GM23338 (cell line): ENCODE data around the gene EXOC2. TPM values are rescaled to one million over a fixed set of nuclear protein-coding genes. Genes with fewer than 3 reads are reported as not detected.

Source experiments
- ATAC-seq: fragments of 200-7000 bp; cut with Tn5 transposase; 3 replicates; pipeline ENCODE4 v1.9.1; 2020
- DNase-seq: peaks from one replicate; pipeline ENCODE4 v3.0.0-alpha.2; 2015; ENCODE audit warnings: low spot score
- H2AFZ ChIP-seq: fragments of 200-600 bp; sonication (generic); 2 replicates; pipeline ENCODE4 v1.8.0; 2016; ENCODE audit warnings: antibody characterized with exemption, mild to moderate bottlenecking, moderate library complexity
- H3F3A ChIP-seq: fragments of 200-600 bp; sonication (generic); replicated peaks from 2 replicates; pipeline ENCODE4 v1.8.0; 2017; ENCODE audit warnings: antibody characterized with exemption, mixed run types, low read depth
- H3K27ac ChIP-seq: fragments of 200-600 bp; sonication (generic); 2 replicates; pipeline ENCODE4 v1.6.1; 2016; ENCODE audit warnings: low read depth
- H3K27me3 ChIP-seq: fragments of 200-600 bp; sonication (generic); 2 replicates; pipeline ENCODE4 v1.8.0; 2016; ENCODE audit warnings: mild to moderate bottlenecking, mixed run types, moderate library complexity; ENCODE audit not compliant: insufficient read depth
- H3K36me3 ChIP-seq: fragments of 200-600 bp; sonication (generic); 2 replicates; pipeline ENCODE4 v1.8.0; 2016; ENCODE audit warnings: mild to moderate bottlenecking; ENCODE audit not compliant: insufficient read depth
- H3K4me1 ChIP-seq: fragments of 200-600 bp; sonication (generic); 2 replicates; pipeline ENCODE4 v1.8.0; 2016; ENCODE audit warnings: mild to moderate bottlenecking, moderate library complexity; ENCODE audit not compliant: insufficient read depth
- H3K4me2 ChIP-seq: fragments of 200-600 bp; sonication (generic); 2 replicates; pipeline ENCODE4 v1.7.1; 2017; ENCODE audit warnings: mixed run types
- H3K4me3 ChIP-seq: fragments of 200-600 bp; sonication (generic); 2 replicates; pipeline ENCODE4 v1.6.1; 2016; ENCODE audit warnings: mixed run types
- H3K79me2 ChIP-seq: fragments of 200-600 bp; sonication (generic); replicated peaks from 2 replicates; pipeline ENCODE4 v1.8.0; 2017; ENCODE audit warnings: mild to moderate bottlenecking; ENCODE audit not compliant: insufficient read depth
- H3K9me2 ChIP-seq: fragments of 200-600 bp; sonication (generic); 2 replicates; pipeline ENCODE4 v1.8.0; 2017; ENCODE audit not compliant: insufficient read depth
- H4K20me1 ChIP-seq: fragments of 200-600 bp; sonication (generic); replicated peaks from 2 replicates; pipeline ENCODE4 v1.8.0; 2017; ENCODE audit warnings: mild to moderate bottlenecking; ENCODE audit not compliant: insufficient read depth
- H3K27ac Mint-ChIP-seq: 2 replicates; pipeline ENCODE4 v1.8.0; 2020; ENCODE audit warnings: inconsistent platforms, mild to moderate bottlenecking, moderate library complexity, mixed read lengths
- H3K27me3 Mint-ChIP-seq: 3 replicates; pipeline ENCODE4 v1.8.0; 2022; ENCODE audit warnings: low read depth, mild to moderate bottlenecking, moderate library complexity, mixed read lengths, inconsistent platforms; ENCODE audit not compliant: insufficient read depth, poor library complexity
- H3K36me3 Mint-ChIP-seq: 3 replicates; pipeline ENCODE4 v1.8.0; 2021; ENCODE audit warnings: low read depth, mild to moderate bottlenecking, inconsistent platforms, moderate library complexity, mixed read lengths
- H3K4me1 Mint-ChIP-seq: 3 replicates; pipeline ENCODE4 v1.8.0; 2020; ENCODE audit warnings: mild to moderate bottlenecking, inconsistent platforms, mixed read lengths
- H3K4me3 Mint-ChIP-seq: 3 replicates; pipeline ENCODE4 v1.8.0; 2021; ENCODE audit warnings: moderate library complexity, mild to moderate bottlenecking, inconsistent platforms, mixed read lengths
- H3K9me3 Mint-ChIP-seq: 3 replicates; pipeline ENCODE4 v1.8.0; 2020; ENCODE audit warnings: moderate library complexity, mild to moderate bottlenecking, inconsistent platforms, mixed read lengths
- EZH2phosphoT487 ChIP-seq: fragments of 200-600 bp; sonication (generic); IDR thresholded peaks from one replicate; pipeline ENCODE4 v1.8.1; 2018; ENCODE audit warnings: antibody characterized with exemption; ENCODE audit not compliant: unreplicated experiment
- POLR2AphosphoS5 ChIP-seq: IDR thresholded peaks from 2 replicates; pipeline ENCODE4 v1.6.1; 2016; ENCODE audit warnings: antibody characterized with exemption, low read depth
- STAT1 ChIP-seq: IDR thresholded peaks from one replicate; pipeline ENCODE4 v1.6.1; 2016; ENCODE audit warnings: antibody characterized with exemption; ENCODE audit not compliant: unreplicated experiment
- ZNF114 ChIP-seq: fragments of 250-450 bp; sonication (Bioruptor Pico); IDR thresholded peaks from 2 replicates; pipeline ENCODE4 v1.5.0; 2020; ENCODE audit warnings: mild to moderate bottlenecking, moderate library complexity
- ZNF331 ChIP-seq: fragments of 250-450 bp; sonication (Bioruptor Pico); IDR thresholded peaks from 2 replicates; pipeline ENCODE4 v1.5.0; 2020; ENCODE audit warnings: low read depth, mild to moderate bottlenecking, moderate library complexity
- polyA plus RNA-seq: library from polyadenylated mRNA; unstranded; fragments of >200 nt; fragmentation: Nextera tagmentation; extraction: Ambion mirVana; gene quantifications from 2 replicates; pipeline ENCODE4 v1.2.1, GENCODE V29; 2016
- total RNA-seq: library from RNA; depleted of rRNA; stranded (reverse); fragments of >200 nt; shearing (Covaris generic); gene quantifications from 2 replicates; pipeline ENCODE4 v1.2.3, GENCODE V29; 2014
- TF ChIP-seq, protein P1 (sequence below): fragments of 250-450 bp; sonication (Bioruptor Pico); IDR thresholded peaks from 2 replicates; pipeline ENCODE4 v1.5.0; 2020; ENCODE audit warnings: mild to moderate bottlenecking, moderate library complexity
- TF ChIP-seq, protein P2 (sequence below): IDR thresholded peaks from one replicate; pipeline ENCODE4 v1.6.1; 2018; ENCODE audit warnings: antibody characterized with exemption; ENCODE audit not compliant: unreplicated experiment

The EXOC2 gene
- total and polyA plus RNA-seq, 2 experiments from 2014 or later: 28.7 to 93.6 TPM

DNA sequence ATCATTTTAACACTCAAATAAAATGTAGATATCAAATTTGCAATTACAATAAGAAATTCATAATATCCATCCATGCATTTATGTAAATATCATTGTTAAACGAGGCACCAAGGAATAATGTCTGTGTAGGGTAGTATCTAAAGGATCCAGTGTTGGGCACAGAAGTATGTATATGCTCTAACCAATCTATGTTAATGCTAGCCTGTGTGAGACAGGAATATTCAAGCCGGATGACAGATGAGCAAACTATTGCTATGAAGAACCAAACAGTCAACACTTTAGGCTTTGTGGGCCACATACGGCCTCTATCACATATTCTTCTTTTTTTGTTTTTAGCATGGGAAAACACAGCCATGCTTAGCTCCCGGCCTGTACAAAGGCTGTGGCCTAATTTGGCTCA is 81.0 kb downstream of the EXOC2 start (continued):
- TF ChIP-seq, protein P1, sequence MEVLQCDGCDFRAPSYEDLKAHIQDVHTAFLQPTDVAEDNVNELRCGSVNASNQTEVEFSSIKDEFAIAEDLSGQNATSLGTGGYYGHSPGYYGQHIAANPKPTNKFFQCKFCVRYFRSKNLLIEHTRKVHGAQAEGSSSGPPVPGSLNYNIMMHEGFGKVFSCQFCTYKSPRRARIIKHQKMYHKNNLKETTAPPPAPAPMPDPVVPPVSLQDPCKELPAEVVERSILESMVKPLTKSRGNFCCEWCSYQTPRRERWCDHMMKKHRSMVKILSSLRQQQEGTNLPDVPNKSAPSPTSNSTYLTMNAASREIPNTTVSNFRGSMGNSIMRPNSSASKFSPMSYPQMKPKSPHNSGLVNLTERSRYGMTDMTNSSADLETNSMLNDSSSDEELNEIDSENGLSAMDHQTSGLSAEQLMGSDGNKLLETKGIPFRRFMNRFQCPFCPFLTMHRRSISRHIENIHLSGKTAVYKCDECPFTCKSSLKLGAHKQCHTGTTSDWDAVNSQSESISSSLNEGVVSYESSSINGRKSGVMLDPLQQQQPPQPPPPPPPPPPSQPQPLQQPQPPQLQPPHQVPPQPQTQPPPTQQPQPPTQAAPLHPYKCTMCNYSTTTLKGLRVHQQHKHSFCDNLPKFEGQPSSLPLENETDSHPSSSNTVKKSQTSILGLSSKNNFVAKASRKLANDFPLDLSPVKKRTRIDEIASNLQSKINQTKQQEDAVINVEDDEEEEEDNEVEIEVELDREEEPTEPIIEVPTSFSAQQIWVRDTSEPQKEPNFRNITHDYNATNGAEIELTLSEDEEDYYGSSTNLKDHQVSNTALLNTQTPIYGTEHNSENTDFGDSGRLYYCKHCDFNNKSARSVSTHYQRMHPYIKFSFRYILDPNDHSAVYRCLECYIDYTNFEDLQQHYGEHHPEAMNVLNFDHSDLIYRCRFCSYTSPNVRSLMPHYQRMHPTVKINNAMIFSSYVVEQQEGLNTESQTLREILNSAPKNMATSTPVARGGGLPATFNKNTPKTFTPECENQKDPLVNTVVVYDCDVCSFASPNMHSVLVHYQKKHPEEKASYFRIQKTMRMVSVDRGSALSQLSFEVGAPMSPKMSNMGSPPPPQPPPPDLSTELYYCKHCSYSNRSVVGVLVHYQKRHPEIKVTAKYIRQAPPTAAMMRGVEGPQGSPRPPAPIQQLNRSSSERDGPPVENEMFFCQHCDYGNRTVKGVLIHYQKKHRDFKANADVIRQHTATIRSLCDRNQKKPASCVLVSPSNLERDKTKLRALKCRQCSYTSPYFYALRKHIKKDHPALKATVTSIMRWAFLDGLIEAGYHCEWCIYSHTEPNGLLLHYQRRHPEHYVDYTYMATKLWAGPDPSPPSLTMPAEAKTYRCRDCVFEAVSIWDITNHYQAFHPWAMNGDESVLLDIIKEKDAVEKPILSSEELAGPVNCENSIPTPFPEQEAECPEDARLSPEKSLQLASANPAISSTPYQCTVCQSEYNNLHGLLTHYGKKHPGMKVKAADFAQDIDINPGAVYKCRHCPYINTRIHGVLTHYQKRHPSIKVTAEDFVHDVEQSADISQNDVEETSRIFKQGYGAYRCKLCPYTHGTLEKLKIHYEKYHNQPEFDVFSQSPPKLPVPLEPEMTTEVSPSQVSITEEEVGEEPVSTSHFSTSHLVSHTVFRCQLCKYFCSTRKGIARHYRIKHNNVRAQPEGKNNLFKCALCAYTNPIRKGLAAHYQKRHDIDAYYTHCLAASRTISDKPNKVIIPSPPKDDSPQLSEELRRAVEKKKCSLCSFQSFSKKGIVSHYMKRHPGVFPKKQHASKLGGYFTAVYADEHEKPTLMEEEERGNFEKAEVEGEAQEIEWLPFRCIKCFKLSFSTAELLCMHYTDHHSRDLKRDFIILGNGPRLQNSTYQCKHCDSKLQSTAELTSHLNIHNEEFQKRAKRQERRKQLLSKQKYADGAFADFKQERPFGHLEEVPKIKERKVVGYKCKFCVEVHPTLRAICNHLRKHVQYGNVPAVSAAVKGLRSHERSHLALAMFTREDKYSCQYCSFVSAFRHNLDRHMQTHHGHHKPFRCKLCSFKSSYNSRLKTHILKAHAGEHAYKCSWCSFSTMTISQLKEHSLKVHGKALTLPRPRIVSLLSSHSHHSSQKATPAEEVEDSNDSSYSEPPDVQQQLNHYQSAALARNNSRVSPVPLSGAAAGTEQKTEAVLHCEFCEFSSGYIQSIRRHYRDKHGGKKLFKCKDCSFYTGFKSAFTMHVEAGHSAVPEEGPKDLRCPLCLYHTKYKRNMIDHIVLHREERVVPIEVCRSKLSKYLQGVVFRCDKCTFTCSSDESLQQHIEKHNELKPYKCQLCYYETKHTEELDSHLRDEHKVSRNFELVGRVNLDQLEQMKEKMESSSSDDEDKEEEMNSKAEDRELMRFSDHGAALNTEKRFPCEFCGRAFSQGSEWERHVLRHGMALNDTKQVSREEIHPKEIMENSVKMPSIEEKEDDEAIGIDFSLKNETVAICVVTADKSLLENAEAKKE (CRISPR knock-in tag): no peak

DNA sequence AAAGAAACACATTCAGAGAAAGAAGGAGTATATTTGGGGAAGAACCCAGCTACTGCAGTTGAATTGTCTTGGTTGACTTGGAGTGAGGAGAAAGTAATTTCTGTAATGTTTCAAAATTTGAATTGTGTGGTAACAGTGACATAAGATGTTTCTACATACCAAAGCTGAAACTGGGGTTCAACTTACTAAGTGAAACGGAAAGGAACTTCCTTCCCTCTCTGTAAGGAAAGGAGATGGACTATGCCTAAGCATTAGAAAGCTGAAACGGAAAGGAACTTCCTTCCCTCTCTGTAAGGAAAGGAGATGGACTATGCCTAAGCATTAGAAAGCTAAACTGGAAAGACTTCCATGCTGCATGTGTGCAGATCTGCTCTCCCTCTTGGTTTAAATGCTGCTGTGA is 82.1 kb downstream of the EXOC2 start:
- no peaks in the 10 kb centered on the region for H3F3A ChIP-seq
- TF ChIP-seq, protein P2, sequence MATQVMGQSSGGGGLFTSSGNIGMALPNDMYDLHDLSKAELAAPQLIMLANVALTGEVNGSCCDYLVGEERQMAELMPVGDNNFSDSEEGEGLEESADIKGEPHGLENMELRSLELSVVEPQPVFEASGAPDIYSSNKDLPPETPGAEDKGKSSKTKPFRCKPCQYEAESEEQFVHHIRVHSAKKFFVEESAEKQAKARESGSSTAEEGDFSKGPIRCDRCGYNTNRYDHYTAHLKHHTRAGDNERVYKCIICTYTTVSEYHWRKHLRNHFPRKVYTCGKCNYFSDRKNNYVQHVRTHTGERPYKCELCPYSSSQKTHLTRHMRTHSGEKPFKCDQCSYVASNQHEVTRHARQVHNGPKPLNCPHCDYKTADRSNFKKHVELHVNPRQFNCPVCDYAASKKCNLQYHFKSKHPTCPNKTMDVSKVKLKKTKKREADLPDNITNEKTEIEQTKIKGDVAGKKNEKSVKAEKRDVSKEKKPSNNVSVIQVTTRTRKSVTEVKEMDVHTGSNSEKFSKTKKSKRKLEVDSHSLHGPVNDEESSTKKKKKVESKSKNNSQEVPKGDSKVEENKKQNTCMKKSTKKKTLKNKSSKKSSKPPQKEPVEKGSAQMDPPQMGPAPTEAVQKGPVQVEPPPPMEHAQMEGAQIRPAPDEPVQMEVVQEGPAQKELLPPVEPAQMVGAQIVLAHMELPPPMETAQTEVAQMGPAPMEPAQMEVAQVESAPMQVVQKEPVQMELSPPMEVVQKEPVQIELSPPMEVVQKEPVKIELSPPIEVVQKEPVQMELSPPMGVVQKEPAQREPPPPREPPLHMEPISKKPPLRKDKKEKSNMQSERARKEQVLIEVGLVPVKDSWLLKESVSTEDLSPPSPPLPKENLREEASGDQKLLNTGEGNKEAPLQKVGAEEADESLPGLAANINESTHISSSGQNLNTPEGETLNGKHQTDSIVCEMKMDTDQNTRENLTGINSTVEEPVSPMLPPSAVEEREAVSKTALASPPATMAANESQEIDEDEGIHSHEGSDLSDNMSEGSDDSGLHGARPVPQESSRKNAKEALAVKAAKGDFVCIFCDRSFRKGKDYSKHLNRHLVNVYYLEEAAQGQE: no peak
- TF ChIP-seq EZH2phosphoT487 (no peak), ZNF331 (no peak), STAT1 (no peak), ZNF114 (CRISPR knock-in tag) (no peak), POLR2AphosphoS5 (no peak)

More for the DNA sequence above, 82.1 kb downstream of the EXOC2 start:
- ATAC-seq (no peak), DNase-seq (no peak)
- Histone ChIP-seq H3K36me3 (peaks cover 18% of the 10 kb centered on the region; the same call in 1 of the 2 replicates), H3K9me2 (no peaks in the 10 kb centered on the region), H3K27ac (no peak overlapping the region), H3K27me3 (no peaks in the 10 kb centered on the region), H3K4me2 (no peak overlapping the region), H2AFZ (no peak overlapping the region), H3K4me3 (no peak overlapping the region), H3K79me2 (0 out of 2 replicates have a peak, but pooled peaks cover under 1% of the 10 kb centered on the region), H4K20me1 (no peaks in the 10 kb centered on the region), H3K4me1 (no peaks in the 10 kb centered on the region)
- H3K4me1 Mint-ChIP-seq: no peaks in the 10 kb centered on the region; the same call in 2 of the 3 replicates
- H3K4me3 Mint-ChIP-seq: no peak overlapping the region
- no peak overlapping the region for H3K27ac Mint-ChIP-seq
- H3K9me3 Mint-ChIP-seq: no peaks in the 10 kb centered on the region; the same call in 2 of the 3 replicates
- H3K27me3 Mint-ChIP-seq: no peaks in the 10 kb centered on the region
- H3K36me3 Mint-ChIP-seq: peaks cover 22% of the 10 kb centered on the region
